Measurements from ENCODE around the gene WBP2.

DNA sequence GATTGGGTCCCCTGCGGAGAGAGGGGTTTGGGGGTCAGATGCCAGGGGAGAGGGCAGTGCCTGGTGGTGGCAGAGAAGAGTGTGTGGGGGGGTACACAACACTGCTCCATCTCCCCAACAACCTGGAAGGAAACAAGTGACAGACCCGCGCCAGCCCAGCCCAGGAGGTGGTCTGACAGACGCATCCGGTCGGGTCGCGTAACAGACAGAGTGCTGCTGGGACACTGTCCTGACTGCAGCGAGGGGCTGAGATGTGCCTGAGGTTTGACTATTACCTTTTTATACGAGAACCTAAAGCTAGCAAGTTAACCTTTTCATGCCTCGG, 27.1 kb downstream of the WBP2 start:
- TF ChIP-seq, protein P1, sequence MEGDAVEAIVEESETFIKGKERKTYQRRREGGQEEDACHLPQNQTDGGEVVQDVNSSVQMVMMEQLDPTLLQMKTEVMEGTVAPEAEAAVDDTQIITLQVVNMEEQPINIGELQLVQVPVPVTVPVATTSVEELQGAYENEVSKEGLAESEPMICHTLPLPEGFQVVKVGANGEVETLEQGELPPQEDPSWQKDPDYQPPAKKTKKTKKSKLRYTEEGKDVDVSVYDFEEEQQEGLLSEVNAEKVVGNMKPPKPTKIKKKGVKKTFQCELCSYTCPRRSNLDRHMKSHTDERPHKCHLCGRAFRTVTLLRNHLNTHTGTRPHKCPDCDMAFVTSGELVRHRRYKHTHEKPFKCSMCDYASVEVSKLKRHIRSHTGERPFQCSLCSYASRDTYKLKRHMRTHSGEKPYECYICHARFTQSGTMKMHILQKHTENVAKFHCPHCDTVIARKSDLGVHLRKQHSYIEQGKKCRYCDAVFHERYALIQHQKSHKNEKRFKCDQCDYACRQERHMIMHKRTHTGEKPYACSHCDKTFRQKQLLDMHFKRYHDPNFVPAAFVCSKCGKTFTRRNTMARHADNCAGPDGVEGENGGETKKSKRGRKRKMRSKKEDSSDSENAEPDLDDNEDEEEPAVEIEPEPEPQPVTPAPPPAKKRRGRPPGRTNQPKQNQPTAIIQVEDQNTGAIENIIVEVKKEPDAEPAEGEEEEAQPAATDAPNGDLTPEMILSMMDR (IDR thresholded peaks at IDR 0.05 in 4 of 5, conservative IDR thresholded peaks at IDR 0.05 in 1 of 5): no peak
- TF ChIP-seq POLR2A (IDR thresholded peaks at IDR 0.05): no peak
